Hypothalamus (tissue), 51 donors: ENCODE data around the gene GLI3.

ENCODE experiments used
- DNase-seq, 51 donors: peaks; one replicate each; lab custom pipeline; 2025; lab: John Stamatoyannopoulos, UW

The GLI3 gene

DNA sequence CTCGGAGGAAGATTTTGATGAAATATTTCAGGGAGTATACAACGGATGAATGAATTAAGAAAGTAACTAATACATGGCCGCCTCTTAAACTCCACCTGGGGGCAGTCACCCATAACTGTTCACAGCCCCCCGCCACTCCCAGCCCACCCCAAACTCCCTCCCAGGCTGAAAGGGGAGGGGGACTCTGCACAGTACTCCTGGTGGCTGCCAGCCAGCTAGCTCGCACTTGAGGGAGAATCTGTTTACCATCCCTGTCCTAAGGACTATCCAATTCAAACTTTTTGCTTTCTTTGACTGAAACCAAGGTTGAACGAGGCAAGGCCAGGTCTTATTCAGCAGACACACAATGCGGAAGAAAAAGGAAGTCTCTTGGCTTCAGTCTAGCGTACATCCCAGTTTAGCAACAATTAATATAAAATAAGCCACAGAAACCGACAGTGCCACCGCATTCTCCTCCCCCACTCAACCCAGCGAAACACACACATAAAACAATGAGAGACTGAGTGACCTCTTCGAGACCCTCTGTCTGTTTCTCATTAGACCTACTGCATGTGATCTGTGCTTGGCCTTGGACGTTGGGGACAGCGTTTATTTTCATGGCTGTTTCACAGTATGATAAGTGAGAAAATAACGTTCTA is 219.5 kb downstream of the GLI3 start:
- DNase-seq = no peak

- DNase-seq = no peak
Observed at GRCh38 chr7:42016517-42016916, 220.5 kb downstream of the GLI3 start.

GRCh38 chr7:42014625-42015618 is 222.1 kb downstream of the GLI3 start:
- no peak for DNase-seq

- DNase-seq = no peak
Observed at GRCh38 chr7:42012786-42013360, 224.1 kb downstream of the GLI3 start.

GRCh38 chr7:42012313-42012712 is 224.7 kb downstream of the GLI3 start:
- DNase-seq = no peak

- DNase-seq = no peak
Observed at GRCh38 chr7:42011846-42012245, 225.2 kb downstream of the GLI3 start.

GRCh38 chr7:42010751-42011150 is 226.3 kb downstream of the GLI3 start:
- no peak for DNase-seq

GRCh38 chr7:42006801-42007513 is 230.1 kb downstream of the GLI3 start:
- DNase-seq = no peak

- DNase-seq = no peak
Observed at GRCh38 chr7:42002654-42003053, 234.4 kb downstream of the GLI3 start.

DNA sequence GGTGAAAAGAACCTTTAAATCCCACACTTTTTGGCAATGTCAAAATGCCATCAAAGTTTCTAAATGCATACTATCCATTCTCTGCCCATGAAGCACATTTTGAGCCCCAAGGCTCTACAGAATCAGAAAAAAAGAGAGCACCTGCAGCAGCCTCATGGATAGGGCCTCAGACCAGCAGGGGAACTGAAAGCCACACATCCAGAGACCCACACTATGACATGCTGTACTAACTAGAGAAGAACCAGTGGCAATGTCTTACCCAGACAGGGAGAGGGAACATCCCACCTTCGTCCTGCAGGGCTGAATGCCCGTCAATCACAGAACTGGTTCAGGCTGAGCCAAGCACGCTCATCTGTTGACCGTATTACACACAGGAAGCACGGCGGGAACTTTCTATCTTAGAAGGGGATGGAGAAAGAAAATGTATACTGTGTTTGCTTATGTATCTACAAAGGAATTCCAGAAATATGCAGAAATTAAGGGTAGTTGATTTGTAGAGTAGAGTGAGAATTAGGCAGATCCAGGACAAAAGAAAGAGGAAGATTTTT is 237.2 kb downstream of the GLI3 start:
- no peak for DNase-seq

DNA sequence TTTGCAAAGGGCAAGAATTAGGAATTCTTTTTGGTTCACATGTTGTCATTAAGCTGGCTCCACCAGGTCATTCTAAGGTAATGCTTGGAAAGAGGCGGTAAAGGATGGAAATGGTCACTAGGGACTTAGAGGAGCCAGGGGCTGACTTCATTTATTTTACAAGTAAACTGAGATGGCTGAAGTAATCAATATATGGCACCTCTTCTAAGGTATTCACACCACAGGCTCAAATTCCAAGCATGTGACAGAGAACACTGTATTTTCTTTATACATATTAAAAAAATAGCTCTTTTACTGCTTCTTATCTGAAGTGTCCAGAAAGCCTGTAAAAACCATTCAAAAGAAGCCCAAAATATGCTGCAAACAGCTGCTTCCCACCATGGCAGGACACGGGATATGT is 239.0 kb downstream of the GLI3 start:
- DNase-seq = no peak

GRCh38 chr7:41997151-41997550 is 239.9 kb downstream of the GLI3 start:
- DNase-seq = no peak

DNA sequence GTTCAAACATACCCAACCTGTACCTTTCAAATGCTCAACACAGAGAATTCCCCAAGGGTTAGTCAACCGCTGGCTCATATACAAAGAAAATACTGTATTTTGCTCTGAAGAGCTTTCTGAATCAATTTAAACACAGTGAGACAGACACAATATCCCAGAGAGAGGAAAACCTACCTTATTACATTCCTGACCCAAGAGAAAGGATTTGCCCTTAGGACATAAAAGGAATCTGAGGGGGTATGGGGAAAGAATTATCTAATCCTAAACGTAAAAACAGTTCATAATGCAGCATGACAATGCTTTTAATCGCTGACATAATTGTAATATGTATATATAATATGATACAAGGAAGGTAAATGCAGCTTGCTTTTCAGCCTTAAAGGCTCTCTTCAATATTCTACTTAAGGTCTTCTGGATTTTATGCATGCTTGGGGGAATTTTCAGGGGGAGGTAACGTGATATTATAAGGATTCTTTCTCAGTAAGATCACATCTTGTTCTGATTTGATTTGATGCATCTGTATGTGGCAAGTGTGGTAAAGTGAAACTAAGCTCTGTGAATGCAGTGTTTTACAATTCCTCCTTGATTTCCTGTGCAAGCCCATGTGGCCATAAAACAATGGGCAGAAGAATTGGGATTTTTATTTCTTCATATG is 240.5 kb downstream of the GLI3 start:
- DNase-seq = no peak

- DNase-seq = no peak
Observed at GRCh38 chr7:41995632-41996271, 241.3 kb downstream of the GLI3 start.

GRCh38 chr7:41994746-41995110 is 242.3 kb downstream of the GLI3 start:
- no peak for DNase-seq

GRCh38 chr7:41994036-41994745 is 242.8 kb downstream of the GLI3 start:
- no peak for DNase-seq

DNA sequence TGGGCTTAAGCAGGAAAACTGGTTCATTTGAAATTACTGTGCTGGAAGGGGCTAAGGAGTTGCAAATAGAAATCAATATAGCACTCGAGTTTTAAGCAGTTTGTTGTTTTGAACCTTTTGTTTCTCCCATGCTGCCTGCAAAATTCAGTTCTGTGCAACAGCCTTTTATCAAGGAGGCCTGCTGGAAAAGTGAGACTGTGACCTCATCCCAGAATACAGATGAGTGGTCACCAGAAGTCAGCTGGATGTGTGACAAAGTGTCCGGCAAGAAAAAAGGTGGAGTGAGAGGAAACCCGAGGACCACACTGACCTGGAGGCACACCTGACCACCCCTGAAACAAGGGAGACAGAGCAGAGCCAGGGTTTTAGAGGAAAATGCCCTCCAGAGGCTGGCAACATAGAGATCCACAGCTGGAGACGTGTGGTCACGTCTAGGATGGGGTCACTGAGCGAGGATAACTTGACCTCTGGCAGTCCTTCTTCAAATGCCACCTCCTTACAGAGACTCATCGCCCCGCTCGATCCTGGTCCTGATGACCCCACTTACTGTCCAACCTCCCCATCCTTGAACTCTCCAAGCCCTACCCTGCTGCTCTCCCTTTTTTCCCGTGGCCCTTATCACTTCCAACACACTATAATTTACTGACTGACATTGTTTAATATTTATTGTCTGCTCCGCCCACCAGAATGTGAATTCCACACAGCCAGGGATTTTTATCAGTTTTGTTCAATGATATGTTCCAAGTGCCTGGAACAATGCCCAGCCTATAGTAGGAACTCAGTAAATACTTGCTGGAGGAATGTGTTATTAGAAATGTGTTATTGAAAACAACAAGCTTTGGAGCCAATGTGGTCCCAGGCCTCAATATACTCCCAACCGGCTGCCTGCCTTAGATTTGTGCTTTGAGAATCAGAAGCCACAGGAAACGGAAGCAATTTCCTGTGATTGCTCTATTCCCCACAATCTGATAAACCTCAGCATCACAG is 243.8 kb downstream of the GLI3 start:
- DNase-seq = no peak

DNA sequence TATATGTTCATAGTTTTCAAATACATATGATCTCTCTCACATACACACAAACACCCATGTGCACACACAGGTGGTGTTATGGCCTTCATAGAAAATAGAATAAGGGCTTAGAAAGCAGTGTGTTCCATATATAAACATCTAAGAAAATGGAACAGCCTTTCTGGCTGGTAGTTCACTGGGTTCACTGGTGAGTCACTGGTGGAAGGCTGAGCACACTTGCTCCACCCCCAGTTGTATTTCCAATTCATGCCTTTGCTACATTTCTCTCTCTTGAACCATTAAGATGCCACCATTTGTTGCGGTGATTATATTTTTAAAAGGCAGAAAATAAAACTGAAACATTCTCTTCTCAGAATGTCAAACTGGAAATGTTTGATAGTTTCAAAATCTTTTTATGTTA is 252.1 kb downstream of the GLI3 start:
- DNase-seq = no peak
